Posterior vena cava (tissue), 2 donors: Measurements from ENCODE around the gene HHLA2. TPM values are rescaled to one million over a fixed set of nuclear protein-coding genes. Genes with fewer than 3 reads are reported as not detected.
"Not testable (repeated sequence)": the region's sequence is repeated elsewhere in the genome, so short reads cannot be mapped to it uniquely, and the experiment has no call there.

Experiments used
- DNase-seq: peaks from one replicate; pipeline ENCODE4 v3.0.0-alpha.2; 2020; ENCODE audit warnings: low spot score
- intact Hi-C, 2 donors: fragments of 100-400 bp; cut with DNase I; formaldehyde crosslinking; loops; one replicate each; pipeline versions ENCODE4 v1.14.1 to v1.14.2; 2022 to 2023
- long read RNA-seq, 2 donors: library from polyadenylated mRNA; unstranded; transcript quantifications; one replicate each; pipeline ENCODE4 v2.0.0, GENCODE V29; 2020 to 2021
- total RNA-seq, 2 donors: library from RNA; stranded (reverse); fragmentation: NEBNext Ultra II Directional; extraction: Animal tissue kit (Norgen Biotek cat#: 25700); gene quantifications; one replicate each; pipeline ENCODE4 v1.2.1, GENCODE V29; 2021
- donor health status: DM: yes; HTN: yes; CAD: no.
- donor health status: DM: yes; HTN: yes; CAD: no.

HHLA2 gene, protein sequence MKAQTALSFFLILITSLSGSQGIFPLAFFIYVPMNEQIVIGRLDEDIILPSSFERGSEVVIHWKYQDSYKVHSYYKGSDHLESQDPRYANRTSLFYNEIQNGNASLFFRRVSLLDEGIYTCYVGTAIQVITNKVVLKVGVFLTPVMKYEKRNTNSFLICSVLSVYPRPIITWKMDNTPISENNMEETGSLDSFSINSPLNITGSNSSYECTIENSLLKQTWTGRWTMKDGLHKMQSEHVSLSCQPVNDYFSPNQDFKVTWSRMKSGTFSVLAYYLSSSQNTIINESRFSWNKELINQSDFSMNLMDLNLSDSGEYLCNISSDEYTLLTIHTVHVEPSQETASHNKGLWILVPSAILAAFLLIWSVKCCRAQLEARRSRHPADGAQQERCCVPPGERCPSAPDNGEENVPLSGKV
- total RNA-seq, result not detected
- long read RNA-seq, donor 1, result 0 reads
- long read RNA-seq, donor 2, result 0 reads

DNA sequence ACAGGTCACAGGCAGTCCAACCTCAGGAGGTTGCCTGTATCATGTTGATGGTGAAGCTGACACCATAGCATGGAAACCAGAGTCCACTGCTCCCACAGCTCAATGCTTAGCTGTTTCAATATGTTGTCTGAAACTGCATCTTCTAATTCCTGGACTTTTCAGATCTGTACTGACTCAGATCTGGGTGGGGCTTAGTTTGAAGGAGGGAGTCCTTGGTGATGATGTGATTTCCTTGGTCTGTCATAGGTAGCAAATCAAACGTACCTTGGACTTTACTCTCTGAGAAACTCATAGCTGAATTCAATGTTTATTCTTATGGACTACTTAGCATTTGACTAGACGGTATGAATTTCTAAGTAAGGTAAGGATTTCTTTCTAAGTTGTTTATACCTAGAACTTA is at the start of gene HHLA2:
Gene HHLA2 (plus strand): TSS at position 310 of the 400 bp plus-strand sequence. CDS start 55,266 bp downstream, outside the sequence.
- intact Hi-C loops, result no loop called here
- DNase-seq, result no peak

DNA sequence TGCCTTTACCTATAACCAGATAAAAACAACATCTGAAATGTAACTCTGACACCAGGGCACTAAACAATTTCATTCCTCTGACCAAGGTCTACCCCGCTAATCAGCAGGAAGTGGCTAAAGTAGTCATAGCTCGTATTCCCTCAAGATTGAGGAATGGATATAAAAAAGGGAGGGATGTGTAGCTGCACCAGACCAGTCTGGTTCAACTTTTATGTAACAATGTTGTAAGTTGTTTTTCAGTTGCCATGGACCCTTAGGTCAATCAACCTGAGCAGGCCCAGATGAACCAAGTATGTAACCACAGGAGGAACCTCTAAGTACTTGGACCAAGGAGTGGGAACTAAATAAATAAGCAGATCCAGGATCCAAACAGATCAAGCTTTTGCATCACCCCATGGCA is 45.7 kb upstream of the HHLA2 start:
- DNase-seq, result no peak
- intact Hi-C loops, result no loop called here

DNA sequence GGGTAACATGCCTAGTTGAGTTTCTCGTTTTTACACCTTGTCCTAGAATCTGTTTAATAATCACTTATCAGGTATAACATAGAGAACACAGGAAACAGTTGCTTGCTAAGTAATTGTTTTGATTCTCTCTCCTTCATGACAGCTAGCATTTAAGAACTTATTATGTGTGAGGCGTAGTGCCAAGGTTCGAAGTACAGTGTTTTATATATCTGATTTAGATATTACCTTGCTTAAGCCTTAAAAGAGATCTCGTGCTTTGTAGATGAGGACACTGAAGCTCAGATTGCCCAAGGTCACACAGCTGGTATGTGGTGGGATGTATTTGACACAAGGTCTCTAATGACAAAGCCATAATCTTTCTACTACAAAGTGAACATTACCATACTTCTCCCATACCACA is 45.1 kb upstream of the HHLA2 start:
- no peak for DNase-seq
- intact Hi-C loops, result no loop called here

DNA sequence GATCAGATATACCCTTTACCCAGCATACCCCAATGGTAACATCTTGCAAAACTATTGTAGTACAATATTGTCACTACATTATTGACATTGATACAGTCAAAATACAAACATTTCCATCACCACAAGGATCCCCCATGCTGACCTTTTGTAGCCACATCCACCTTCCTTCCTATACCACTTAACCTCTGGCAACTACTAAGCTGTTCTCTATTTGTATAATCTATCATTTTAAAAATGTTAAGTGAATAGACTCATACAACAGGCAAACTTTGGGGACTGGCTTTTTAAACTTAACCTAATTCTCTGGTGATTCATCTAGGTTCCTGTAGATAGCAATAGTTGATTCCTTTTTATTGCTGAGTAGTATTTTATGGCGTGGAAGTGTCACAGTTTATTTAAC is 44.5 kb upstream of the HHLA2 start:
- intact Hi-C loops, result no loop called here
- no peak for DNase-seq

DNA sequence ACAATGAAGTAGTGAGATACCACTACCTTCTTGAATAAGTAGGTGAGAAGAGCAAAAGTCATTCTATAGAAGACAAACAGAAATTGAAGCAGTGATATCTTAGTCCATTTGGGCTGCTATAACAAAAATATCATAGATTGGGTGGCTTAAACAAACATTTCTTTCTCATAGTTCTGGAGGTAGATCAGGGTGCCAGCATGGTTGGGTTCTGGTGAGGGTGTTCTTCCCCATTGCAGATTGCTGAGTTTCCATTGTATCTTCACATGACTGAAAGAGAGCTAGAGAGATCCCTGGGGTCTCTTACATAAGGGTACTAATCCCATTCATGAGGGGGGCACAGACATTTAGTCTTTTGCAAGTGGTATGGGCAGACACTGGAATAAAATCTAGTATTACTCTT is 41.2 kb upstream of the HHLA2 start:
- intact Hi-C loops, result no loop called here
- no peak for DNase-seq

DNA sequence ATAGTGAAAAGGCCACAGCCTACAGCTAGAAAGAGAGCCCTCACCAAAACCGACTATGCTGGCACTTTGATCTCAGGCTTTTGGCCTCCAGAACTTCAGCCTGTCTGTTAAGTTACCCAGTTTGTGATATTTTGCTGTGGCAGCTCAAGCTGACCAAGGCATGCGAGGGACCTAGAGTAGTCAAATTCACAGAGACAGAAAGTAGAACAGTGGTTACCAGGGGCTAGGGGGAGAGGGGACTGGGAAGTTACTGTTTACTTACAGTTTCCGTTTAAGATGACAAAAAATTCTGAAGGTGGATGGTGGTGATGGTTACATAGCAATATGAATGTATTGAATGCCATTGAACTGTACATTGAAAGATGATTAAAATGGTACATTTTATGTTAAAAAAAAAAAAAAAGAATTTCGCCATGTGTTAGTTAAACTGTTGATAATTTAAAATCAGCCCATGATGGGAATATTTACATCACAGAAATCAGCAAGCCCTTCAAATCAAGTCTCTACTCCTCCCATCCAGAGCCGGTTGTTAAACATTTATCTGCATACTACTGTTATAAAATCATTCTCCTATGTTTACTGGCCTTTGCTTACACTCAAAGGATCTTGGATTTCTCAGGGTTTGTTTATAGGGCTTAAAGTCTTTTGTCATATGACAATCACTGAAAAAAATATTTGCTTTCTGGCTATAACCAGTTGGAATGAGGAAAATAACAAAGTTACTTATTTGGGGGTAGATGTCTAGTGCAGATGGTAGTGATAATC is 31.6 kb upstream of the HHLA2 start:
- intact Hi-C loops, result not testable (repeated sequence)

DNA sequence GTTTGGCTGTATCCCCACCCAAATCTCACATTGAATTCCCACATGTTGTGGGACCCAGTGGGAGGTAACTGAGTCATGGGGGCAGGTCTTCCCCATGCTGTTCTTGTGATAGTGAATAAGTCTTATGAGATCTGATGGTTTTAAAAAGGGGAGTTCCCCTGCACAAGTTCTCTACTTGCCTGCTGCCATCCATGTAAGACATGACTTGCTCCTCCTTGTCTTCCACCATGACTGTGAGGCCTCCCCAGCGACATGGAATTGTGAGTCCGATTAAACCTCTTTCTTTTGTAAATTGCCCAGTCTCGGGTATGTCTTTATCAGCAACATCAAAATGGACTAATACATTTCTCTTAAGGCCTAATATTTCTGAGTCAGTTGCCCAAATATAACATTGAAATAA is 28.1 kb upstream of the HHLA2 start:
- DNase-seq, intact Hi-C loops: not testable (repeated sequence)

More for the DNA sequence above, 31.6 kb upstream of the HHLA2 start:
- not testable (repeated sequence) for DNase-seq

DNA sequence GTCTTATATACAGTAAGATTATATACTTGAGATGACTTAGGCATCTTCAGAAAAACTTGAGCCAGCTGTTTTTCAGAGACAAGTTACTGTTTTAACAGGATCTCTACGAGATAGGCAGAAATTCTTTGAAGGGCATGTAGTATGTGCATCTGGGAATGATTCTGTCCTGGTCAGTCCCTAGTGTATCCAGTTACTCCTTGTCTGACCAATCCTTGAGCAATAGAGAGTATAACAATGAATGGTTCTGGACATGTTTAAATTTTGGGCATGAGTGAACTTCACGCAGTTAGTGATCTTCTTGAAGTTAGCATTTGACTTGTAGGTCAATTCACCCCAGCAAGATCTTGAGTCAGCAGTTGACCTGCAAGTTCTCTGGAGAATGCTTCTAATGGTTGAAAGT is 24.7 kb upstream of the HHLA2 start:
- intact Hi-C loops, result no loop called here
- no peak for DNase-seq

DNA sequence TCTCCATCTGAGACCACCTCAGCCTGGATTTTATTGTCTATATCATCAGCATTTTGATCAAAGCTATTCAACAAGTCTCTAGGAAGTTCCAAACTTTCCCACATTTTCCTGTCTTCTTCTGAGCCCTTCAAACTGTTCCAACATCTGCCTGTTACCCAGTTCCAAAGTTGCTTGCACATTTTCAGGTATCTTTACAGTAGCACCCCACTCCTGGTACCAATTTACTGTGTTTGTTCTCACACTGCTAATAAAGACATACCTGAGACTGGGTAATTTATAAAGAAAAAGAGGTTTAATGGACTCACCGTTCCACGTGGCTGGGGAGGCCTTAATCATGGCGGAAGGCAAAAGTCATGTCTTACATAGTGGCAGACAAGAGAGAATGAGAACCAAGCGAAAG is 17.3 kb upstream of the HHLA2 start:
- intact Hi-C loops, DNase-seq: not testable (repeated sequence)

DNA sequence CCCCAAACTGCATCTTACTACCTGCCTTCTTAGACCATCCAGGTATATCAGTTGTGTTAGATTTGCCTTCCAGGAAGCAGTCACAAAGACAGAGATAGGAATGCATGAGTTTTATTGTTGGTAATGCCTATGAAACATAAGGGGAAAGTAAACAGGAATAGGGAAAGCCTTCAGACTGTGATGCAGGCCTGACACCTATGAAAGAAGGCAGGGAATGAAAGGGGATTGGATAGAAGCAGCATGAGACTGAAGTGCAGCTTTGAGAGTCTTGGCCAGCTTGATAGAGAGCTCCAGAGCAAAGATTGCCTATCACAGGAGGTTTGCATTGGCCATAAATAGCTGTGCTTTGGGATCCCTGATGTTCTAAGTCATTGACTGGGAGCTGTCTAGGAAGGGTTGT is 15.9 kb upstream of the HHLA2 start:
- intact Hi-C loops, result no loop called here
- DNase-seq, result no peak

DNA sequence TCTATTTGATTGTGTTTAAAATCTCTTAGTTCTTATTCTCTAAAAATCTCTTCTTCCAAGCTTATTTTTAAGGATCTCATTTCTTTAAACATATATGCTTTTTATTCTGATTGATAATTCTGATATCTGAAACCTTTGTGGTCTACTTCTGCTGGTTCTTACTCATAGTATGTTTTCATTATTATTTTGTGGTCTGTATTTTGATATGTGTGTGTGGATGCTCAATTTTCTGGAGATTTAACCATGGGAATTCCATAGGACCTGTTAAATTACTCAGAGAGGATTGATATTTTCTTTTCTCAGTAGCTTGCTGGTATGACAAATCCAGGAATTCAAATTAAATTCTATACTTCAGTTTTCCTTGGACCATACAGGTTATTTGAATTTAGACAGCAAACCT is 14.7 kb upstream of the HHLA2 start:
- intact Hi-C loops, result no loop called here
- DNase-seq, result no peak

DNA sequence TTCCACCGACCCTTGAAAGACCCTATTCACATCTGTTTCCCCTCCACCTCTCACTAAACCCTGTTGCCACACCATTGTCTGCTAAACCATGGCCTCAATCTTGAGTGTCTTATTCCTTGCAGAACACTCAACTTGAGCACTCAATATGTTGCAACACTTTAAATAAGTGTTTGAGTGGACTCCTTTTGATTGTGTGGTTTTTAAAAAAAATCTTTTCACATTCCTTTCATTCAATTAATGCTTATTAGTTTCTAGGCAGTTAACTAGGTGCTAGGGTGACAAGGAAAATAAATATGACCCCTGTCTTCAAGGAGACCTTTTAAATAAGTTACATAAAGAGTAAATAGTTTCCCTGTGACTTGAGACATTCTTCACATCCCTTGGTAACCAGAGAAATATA is 13.3 kb upstream of the HHLA2 start:
- intact Hi-C loops, result no loop called here
- DNase-seq, result no peak

DNA sequence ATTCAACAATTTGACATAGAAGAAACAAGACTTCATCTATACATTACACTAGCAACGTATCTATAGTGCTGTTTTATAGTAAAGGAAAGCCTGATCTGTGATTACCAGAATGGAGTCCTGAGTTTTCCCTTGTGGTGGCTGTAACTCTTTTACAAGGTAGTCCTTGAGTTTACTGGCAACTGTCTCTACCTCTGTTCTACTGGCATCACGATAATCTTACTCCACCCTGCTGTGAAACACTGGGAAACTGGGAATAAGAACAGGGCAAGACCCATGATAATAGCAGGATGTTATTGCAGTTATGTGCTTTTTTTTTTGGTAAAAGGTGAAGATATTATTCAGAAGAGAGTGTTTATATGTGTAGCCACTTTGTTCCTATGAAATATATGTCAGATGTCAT is 12.4 kb upstream of the HHLA2 start:
- intact Hi-C loops, result no loop called here
- no peak for DNase-seq

DNA sequence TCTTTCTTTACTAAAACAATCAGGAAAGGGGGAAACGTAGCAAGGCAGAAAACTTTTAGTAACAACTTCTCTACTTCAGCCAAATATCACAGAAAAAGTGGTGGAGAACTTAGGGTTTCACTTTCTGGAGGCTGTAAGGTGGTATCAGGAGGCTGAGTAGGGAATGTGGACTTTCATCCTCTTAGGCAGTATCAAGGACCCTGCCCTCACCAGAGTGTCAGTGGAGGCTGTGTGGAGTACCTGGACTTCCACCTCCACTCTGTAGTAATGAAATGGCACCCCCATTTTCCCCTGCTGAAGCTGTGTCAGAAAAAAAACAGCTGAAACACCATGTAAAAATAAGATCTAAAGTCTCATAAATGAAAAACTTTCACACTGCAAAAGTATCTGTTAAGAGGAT is 11.2 kb upstream of the HHLA2 start:
- no peak for DNase-seq
- intact Hi-C loops, result no loop called here

DNA sequence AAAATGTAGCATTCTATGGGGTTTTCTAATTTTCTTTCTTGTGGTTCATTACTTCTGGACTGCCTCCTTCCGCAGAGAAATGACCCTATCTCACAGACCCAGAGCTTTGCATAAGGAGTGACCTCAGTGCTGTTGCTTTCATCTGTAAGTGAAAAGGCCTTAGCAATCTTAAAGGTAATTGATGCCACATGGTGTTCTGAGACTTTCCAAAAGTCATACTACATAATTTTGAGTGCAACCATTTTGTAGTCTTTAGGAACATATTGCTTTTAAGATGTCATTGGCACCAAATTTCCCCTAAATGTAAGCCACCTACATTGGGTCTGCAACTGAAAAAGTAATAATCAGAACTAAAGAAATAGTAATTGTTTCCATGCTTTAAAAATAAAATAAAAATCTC is 9.2 kb upstream of the HHLA2 start:
- DNase-seq, result no peak
- intact Hi-C loops, result no loop called here

DNA sequence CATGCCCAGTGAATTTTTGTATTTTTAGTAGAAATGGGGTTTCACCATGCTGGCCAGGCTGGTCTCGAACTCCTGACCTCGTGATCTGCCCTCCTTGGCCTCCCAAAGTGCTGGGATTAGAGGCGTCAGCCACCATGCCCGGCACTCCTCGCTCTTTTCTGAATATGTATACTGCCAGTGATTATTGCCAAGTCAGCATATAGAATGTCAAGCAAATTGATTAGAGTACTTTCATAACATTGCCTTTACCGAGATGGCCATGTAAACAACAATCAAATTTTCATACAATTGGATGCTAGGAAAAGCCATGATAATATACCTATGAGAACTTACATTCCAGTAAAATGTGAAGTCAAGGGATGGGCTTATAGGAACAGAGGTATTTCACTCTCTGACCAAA is 8.2 kb upstream of the HHLA2 start:
- DNase-seq, intact Hi-C loops: not testable (repeated sequence)

DNA sequence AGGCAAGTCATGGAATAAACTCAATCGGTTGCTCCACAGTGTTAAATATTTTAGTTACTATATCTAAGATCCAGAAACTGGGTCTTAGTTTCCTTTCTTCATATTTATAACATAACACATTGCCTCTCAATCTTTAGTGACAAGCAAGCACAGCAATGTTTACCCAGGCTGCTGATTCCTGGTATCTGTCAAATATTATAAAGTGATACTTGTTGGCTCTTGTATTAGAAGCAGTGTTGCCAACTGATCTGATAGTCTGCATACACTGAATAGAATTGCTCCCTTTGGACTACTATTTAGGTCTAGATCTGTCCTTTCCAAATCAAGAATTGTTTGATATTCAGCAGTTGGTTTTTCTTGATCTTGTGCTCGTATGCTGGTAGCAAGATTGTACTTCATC is 7.2 kb upstream of the HHLA2 start:
- no peak for DNase-seq
- intact Hi-C loops, result no loop called here

DNA sequence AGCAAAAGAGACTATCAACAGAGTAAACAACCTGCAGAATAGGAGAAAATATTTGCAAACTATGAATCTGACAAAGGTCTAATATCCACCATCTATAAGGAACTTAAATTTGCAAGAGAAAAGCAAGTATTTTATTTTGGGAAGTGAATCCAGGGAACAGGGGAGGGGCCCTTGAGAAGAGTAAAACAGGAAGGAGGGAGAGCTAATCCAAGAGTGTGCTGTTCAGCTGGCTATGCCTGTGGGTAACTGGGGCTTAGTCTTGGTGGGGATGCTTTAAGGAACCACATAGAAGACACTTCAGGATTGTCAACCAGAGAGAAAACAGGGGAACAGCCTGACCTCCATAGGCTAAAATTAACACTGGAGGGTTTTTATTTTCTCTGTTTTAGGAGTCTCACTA is 3.9 kb upstream of the HHLA2 start:
- intact Hi-C loops, result no loop called here
- no peak for DNase-seq

DNA sequence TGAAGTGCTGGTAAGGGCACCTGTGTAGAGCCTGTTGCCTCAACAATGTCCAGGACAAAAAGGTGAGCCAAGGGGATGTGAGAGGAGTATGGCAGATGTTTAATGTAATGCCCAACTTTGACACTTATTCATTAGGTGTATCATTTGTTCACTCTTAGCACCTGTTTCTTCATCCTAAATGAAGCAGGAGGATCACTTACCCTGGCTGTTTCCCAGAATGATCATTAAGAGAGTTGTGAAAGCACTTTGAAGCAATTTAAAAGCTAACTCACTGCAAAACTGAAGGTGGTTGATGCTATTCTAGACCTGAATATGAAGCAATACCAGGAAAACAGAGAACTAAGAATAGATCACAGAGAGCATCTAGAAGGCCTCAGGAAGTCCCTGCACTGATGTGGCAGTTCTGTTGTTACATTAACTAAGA is 3.4 kb upstream of the HHLA2 start:
- intact Hi-C loops, result no loop called here
- no peak for DNase-seq

DNA sequence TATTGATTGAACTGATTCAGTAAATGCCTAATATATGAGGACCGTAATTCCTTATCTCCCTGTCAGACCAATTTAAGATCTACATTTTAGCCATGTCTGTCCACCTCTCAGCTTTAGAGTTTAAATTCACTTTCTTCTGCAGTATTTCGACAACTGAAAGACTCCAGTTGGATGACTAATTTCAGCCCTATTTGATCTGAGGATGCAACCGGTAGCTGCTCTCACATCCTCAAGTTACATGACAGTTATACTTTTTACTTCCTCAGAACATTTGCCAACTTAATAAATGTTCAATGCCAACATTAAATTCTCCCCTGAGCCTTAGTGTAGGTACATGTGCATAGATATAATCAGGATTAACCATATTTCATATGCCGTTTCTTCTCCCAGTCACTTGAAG is 2.5 kb upstream of the HHLA2 start:
- DNase-seq, result no peak
- intact Hi-C loops, result no loop called here
